HEK293 (cell line): ENCODE measurements around the gene GOLGA3.

Experiments
- EGR2 ChIP-seq: fragments of 450-650 bp; formaldehyde crosslinking; IDR thresholded peaks from 2 replicates; pipeline ENCODE4 v1.5.1; 2016; ENCODE audit warnings: low read depth, missing biosample characterization, missing genetic modification characterization
- KLF7 ChIP-seq: fragments of 450-650 bp; formaldehyde crosslinking; IDR thresholded peaks from 2 replicates; pipeline ENCODE4 v1.5.1; 2016; ENCODE audit warnings: missing biosample characterization, missing genetic modification characterization, borderline replicate concordance
- MEIS1 ChIP-seq: sonication (generic); formaldehyde crosslinking; IDR thresholded peaks from 2 replicates; pipeline ENCODE4 v1.8.1; 2022; ENCODE audit warnings: missing genetic modification reagents, mild to moderate bottlenecking, borderline replicate concordance
- MZF1 ChIP-seq: fragments of 450-650 bp; formaldehyde crosslinking; IDR thresholded peaks from 2 replicates; pipeline ENCODE4 v1.5.1; 2017; ENCODE audit warnings: missing biosample characterization, missing genetic modification characterization, borderline replicate concordance
- OSR2 ChIP-seq: fragments of 450-650 bp; formaldehyde crosslinking; IDR thresholded peaks from 2 replicates; pipeline ENCODE4 v1.5.1; 2016; ENCODE audit warnings: missing biosample characterization, missing genetic modification characterization
- SALL2 ChIP-seq: fragments of 450-650 bp; formaldehyde crosslinking; IDR thresholded peaks from 2 replicates; pipeline ENCODE4 v1.5.0; 2017; ENCODE audit warnings: missing biosample characterization, mild to moderate bottlenecking, missing genetic modification characterization, borderline replicate concordance
- TRIM28 ChIP-seq: IDR thresholded peaks from 2 replicates; pipeline ENCODE4 v1.6.1; 2011; ENCODE audit warnings: low read length, control low read depth, borderline replicate concordance
- ZBTB17 ChIP-seq: fragments of 450-650 bp; formaldehyde crosslinking; IDR thresholded peaks from 2 replicates; pipeline ENCODE4 v1.5.1; 2016; ENCODE audit warnings: missing biosample characterization, missing genetic modification characterization
- ZFHX2 ChIP-seq: fragments of 450-650 bp; formaldehyde crosslinking; conservative IDR thresholded peaks from 2 replicates; pipeline ENCODE4 v1.5.1; 2016; ENCODE audit warnings: missing biosample characterization, missing genetic modification characterization
- ZNF140 ChIP-seq: fragments of 450-650 bp; formaldehyde crosslinking; IDR thresholded peaks from 2 replicates; pipeline ENCODE4 v1.5.1; 2016; ENCODE audit warnings: missing biosample characterization, missing genetic modification characterization
- ZNF24 ChIP-seq: fragments of 450-650 bp; formaldehyde crosslinking; IDR thresholded peaks from 2 replicates; pipeline ENCODE4 v1.5.1; 2016; ENCODE audit warnings: missing biosample characterization, missing genetic modification characterization
- ZNF324 ChIP-seq: fragments of 450-650 bp; formaldehyde crosslinking; IDR thresholded peaks from 2 replicates; pipeline ENCODE4 v1.5.1; 2016; ENCODE audit warnings: missing biosample characterization, missing genetic modification characterization
- ZNF530 ChIP-seq: fragments of 450-650 bp; formaldehyde crosslinking; IDR thresholded peaks from 2 replicates; pipeline ENCODE4 v1.5.1; 2016; ENCODE audit warnings: low read depth, missing biosample characterization, missing genetic modification characterization
- ZNF558 ChIP-seq: fragments of 450-650 bp; formaldehyde crosslinking; IDR thresholded peaks from 2 replicates; pipeline ENCODE4 v1.5.1; 2016; ENCODE audit warnings: missing biosample characterization, missing genetic modification characterization
- ZNF560 ChIP-seq: fragments of 450-650 bp; formaldehyde crosslinking; IDR thresholded peaks from 2 replicates; pipeline ENCODE4 v1.5.1; 2017; ENCODE audit warnings: missing biosample characterization, missing genetic modification characterization, borderline replicate concordance
- ZNF600 ChIP-seq: fragments of 450-650 bp; formaldehyde crosslinking; IDR thresholded peaks from 2 replicates; pipeline ENCODE4 v1.5.1; 2016; ENCODE audit warnings: missing biosample characterization, missing genetic modification characterization
- ZNF623 ChIP-seq: fragments of 450-650 bp; formaldehyde crosslinking; IDR thresholded peaks from 2 replicates; pipeline ENCODE4 v1.5.1; 2016; ENCODE audit warnings: missing biosample characterization, missing genetic modification characterization
- ZNF629 ChIP-seq: fragments of 450-650 bp; formaldehyde crosslinking; IDR thresholded peaks from 2 replicates; pipeline ENCODE4 v1.5.1; 2017; ENCODE audit warnings: missing biosample characterization, missing genetic modification characterization
- ZNF776 ChIP-seq: fragments of 450-650 bp; formaldehyde crosslinking; IDR thresholded peaks from 2 replicates; pipeline ENCODE4 v1.5.0; 2017; ENCODE audit warnings: missing biosample characterization, missing genetic modification characterization, borderline replicate concordance
- ZSCAN30 ChIP-seq: fragments of 450-650 bp; IDR thresholded peaks from 2 replicates; pipeline ENCODE4 v1.5.1; 2018; ENCODE audit warnings: missing biosample characterization, mild to moderate bottlenecking, missing genetic modification characterization, moderate library complexity
- TF ChIP-seq, protein P1 (sequence below): fragments of 450-650 bp; formaldehyde crosslinking; IDR thresholded peaks from 2 replicates; pipeline ENCODE4 v1.5.1; 2016; ENCODE audit warnings: missing biosample characterization, missing genetic modification characterization, borderline replicate concordance
- TF ChIP-seq, protein P2 (sequence below): sonication (generic); formaldehyde crosslinking; IDR thresholded peaks from 2 replicates; pipeline ENCODE4 v1.8.1; 2022; ENCODE audit warnings: mild to moderate bottlenecking, moderate library complexity, missing genetic modification reagents
- TF ChIP-seq, protein P3 (sequence below): fragments of 450-650 bp; formaldehyde crosslinking; optimal IDR thresholded peaks from 2 replicates; pipeline ENCODE3; 2016; ENCODE audit warnings: missing biosample characterization, mild to moderate bottlenecking, missing genetic modification characterization
- TF ChIP-seq, protein P4 (sequence below): fragments of 450-650 bp; formaldehyde crosslinking; IDR thresholded peaks from 2 replicates; pipeline ENCODE4 v1.5.1; 2016; ENCODE audit warnings: missing biosample characterization, missing genetic modification characterization
- TF ChIP-seq, protein P5 (sequence below): fragments of 450-650 bp; formaldehyde crosslinking; IDR thresholded peaks from 2 replicates; pipeline ENCODE4 v1.5.1; 2016; ENCODE audit warnings: missing biosample characterization, missing genetic modification characterization
- TF ChIP-seq, protein P6 (sequence below): fragments of 450-650 bp; formaldehyde crosslinking; IDR thresholded peaks from 2 replicates; pipeline ENCODE4; 2016; ENCODE audit warnings: missing biosample characterization, missing genetic modification characterization
- TF ChIP-seq, protein P7 (sequence below): fragments of 450-650 bp; formaldehyde crosslinking; IDR thresholded peaks from 2 replicates; pipeline ENCODE4 v1.5.1; 2017; ENCODE audit warnings: missing biosample characterization, mild to moderate bottlenecking, missing genetic modification characterization, moderate library complexity

The GOLGA3 gene

DNA sequence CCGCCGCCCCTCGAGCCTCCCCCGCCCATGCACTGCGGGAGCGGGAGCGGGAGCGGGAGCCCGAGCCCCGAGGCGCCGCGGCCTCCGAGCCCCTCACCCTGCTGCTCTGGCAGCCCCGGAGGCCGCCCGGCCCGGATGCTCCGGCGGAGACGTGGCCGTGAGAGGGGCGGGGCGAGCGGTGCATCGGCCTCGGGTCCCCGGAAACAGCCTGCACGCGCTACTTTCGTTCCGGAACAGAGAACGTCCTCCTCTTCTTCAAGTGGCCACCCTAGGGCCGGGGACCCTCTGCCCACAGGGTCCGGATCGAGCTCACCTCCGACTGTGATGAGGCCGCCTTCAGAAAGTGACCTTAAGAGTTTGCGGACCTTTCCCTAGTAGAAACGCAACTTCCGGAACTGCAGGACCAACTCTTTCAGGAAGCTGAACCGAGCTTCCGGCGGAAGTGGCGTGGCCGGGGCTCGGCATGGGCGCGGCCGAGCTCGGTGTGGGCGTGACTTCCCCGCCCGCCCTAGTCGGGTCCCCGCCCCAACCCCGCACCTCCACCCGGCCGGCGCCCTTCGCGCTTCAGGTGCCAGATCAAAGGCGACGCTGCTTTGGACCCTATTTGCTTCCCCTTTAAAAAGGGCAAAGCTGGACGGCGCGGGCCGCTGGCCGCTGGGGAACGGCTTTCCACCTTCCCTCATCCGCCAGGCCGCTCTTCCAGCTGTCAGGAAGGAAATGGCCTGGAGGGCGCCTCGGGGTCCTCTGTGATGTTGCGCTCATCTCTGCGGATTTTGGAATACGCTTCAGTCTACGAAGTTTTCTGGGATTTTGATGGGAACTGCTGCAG, at the start of gene GOLGA3 (continued):
- TF ChIP-seq, protein P1, sequence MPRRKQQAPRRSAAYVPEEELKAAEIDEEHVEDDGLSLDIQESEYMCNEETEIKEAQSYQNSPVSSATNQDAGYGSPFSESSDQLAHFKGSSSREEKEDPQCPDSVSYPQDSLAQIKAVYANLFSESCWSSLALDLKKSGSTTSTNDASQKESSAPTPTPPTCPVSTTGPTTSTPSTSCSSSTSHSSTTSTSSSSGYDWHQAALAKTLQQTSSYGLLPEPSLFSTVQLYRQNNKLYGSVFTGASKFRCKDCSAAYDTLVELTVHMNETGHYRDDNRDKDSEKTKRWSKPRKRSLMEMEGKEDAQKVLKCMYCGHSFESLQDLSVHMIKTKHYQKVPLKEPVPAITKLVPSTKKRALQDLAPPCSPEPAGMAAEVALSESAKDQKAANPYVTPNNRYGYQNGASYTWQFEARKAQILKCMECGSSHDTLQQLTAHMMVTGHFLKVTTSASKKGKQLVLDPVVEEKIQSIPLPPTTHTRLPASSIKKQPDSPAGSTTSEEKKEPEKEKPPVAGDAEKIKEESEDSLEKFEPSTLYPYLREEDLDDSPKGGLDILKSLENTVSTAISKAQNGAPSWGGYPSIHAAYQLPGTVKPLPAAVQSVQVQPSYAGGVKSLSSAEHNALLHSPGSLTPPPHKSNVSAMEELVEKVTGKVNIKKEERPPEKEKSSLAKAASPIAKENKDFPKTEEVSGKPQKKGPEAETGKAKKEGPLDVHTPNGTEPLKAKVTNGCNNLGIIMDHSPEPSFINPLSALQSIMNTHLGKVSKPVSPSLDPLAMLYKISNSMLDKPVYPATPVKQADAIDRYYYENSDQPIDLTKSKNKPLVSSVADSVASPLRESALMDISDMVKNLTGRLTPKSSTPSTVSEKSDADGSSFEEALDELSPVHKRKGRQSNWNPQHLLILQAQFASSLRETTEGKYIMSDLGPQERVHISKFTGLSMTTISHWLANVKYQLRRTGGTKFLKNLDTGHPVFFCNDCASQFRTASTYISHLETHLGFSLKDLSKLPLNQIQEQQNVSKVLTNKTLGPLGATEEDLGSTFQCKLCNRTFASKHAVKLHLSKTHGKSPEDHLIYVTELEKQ (tag by site-specific recombination): peak; percentile 80; the same call in 1 of the 2 replicates
- 0 out of 2 replicates have a peak, but pooled peaks have one; percentile 42 for TF ChIP-seq ZNF558 (tag by site-specific recombination)
- TF ChIP-seq, protein P2, sequence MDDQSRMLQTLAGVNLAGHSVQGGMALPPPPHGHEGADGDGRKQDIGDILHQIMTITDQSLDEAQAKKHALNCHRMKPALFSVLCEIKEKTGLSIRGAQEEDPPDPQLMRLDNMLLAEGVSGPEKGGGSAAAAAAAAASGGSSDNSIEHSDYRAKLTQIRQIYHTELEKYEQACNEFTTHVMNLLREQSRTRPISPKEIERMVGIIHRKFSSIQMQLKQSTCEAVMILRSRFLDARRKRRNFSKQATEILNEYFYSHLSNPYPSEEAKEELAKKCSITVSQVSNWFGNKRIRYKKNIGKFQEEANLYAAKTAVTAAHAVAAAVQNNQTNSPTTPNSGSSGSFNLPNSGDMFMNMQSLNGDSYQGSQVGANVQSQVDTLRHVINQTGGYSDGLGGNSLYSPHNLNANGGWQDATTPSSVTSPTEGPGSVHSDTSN (CRISPR knock-in tag): peak; percentile 69
- TF ChIP-seq ZSCAN30 (tag by site-specific recombination): peak; percentile 91
- TF ChIP-seq ZNF600: peak; percentile 80; the same call in 1 of the 2 replicates
- TF ChIP-seq, protein P3, sequence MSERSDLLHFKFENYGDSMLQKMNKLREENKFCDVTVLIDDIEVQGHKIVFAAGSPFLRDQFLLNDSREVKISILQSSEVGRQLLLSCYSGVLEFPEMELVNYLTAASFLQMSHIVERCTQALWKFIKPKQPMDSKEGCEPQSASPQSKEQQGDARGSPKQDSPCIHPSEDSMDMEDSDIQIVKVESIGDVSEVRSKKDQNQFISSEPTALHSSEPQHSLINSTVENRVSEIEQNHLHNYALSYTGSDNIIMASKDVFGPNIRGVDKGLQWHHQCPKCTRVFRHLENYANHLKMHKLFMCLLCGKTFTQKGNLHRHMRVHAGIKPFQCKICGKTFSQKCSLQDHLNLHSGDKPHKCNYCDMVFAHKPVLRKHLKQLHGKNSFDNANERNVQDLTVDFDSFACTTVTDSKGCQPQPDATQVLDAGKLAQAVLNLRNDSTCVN: peak; percentile 85
- no peak for TF ChIP-seq MZF1
- TF ChIP-seq ZNF530 (tag by site-specific recombination): no peak
- TF ChIP-seq ZNF629 (tag by site-specific recombination): peak; percentile 92
- TF ChIP-seq, protein P4, sequence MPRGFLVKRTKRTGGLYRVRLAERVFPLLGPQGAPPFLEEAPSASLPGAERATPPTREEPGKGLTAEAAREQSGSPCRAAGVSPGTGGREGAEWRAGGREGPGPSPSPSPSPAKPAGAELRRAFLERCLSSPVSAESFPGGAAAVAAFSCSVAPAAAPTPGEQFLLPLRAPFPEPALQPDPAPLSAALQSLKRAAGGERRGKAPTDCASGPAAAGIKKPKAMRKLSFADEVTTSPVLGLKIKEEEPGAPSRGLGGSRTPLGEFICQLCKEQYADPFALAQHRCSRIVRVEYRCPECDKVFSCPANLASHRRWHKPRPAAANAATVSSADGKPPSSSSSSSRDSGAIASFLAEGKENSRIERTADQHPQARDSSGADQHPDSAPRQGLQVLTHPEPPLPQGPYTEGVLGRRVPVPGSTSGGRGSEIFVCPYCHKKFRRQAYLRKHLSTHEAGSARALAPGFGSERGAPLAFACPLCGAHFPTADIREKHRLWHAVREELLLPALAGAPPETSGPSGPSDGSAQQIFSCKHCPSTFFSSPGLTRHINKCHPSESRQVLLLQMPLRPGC (tag by site-specific recombination): peak; percentile 93
- peak; percentile 63; the same call in 1 of the 2 replicates for TF ChIP-seq ZFHX2
- TF ChIP-seq ZNF24 (tag by site-specific recombination): peak; percentile 91
- TF ChIP-seq KLF7 (tag by site-specific recombination): peak; percentile 99
- no peak for TF ChIP-seq ZNF776 (tag by site-specific recombination)
- peak; percentile 73 for TF ChIP-seq OSR2
- TF ChIP-seq, protein P5, sequence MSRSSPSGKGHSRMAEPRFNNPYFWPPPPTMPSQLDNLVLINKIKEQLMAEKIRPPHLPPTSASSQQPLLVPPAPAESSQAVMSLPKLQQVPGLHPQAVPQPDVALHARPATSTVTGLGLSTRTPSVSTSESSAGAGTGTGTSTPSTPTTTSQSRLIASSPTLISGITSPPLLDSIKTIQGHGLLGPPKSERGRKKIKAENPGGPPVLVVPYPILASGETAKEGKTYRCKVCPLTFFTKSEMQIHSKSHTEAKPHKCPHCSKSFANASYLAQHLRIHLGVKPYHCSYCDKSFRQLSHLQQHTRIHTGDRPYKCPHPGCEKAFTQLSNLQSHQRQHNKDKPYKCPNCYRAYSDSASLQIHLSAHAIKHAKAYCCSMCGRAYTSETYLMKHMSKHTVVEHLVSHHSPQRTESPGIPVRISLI (tag by site-specific recombination): no peak
- TF ChIP-seq, protein P6, sequence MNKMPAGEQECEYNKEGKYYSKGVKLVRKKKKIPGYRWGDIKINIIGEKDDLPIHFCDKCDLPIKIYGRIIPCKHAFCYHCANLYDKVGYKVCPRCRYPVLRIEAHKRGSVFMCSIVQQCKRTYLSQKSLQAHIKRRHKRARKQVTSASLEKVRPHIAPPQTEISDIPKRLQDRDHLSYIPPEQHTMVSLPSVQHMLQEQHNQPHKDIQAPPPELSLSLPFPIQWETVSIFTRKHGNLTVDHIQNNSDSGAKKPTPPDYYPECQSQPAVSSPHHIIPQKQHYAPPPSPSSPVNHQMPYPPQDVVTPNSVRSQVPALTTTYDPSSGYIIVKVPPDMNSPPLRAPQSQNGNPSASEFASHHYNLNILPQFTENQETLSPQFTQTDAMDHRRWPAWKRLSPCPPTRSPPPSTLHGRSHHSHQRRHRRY (tag by site-specific recombination): peak; percentile 82; the same call in 1 of the 2 replicates
- TF ChIP-seq TRIM28: no peak
- TF ChIP-seq ZNF623 (tag by site-specific recombination): peak; percentile 63
- TF ChIP-seq EGR2 (tag by site-specific recombination): peak; percentile 28; the same call in 1 of the 2 replicates
- TF ChIP-seq SALL2 (tag by site-specific recombination): 0 out of 2 replicates have a peak, but pooled peaks have one; percentile 23
- TF ChIP-seq ZNF140 (tag by site-specific recombination): no peak
- TF ChIP-seq, protein P7, sequence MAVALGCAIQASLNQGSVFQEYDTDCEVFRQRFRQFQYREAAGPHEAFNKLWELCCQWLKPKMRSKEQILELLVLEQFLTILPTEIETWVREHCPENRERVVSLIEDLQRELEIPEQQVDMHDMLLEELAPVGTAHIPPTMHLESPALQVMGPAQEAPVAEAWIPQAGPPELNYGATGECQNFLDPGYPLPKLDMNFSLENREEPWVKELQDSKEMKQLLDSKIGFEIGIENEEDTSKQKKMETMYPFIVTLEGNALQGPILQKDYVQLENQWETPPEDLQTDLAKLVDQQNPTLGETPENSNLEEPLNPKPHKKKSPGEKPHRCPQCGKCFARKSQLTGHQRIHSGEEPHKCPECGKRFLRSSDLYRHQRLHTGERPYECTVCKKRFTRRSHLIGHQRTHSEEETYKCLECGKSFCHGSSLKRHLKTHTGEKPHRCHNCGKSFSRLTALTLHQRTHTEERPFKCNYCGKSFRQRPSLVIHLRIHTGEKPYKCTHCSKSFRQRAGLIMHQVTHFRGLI: peak; percentile 71
- peak; percentile 50; the same call in 1 of the 2 replicates for TF ChIP-seq ZBTB17
- peak; percentile 98 for TF ChIP-seq ZNF560 (tag by site-specific recombination)
- no peak for TF ChIP-seq MEIS1 (CRISPR knock-in tag)
- peak; percentile 99 for TF ChIP-seq ZNF324 (tag by site-specific recombination)
